ENCODE data around the gene KLF16.
"Not testable (repeated sequence)": the region's sequence is repeated elsewhere in the genome, so short reads cannot be mapped to it uniquely, and the experiment has no call there.

The KLF16 gene

DNA sequence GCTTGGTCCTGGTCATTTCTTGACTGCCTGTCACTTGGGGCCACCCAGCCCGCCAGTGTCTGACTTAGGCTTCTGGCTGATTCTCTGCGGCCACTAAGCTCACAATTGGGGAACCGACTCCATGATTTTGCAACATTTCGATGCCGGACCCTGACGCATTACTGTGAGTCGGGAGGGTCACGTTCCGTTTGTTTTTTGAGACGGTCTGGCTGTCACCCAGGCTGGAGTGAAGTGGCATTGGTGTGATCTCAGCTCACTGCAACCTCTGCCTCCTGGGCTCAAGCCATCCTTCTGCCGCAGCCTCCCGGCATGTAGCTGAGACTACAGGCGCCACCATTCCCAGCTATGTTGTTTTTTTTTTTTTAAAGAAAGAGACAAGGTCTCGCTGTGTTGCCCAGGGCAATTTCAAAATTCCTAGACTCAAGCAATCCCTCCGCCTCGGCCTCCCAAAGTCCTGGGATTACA is 38.6 kb upstream of the KLF16 start:
- TF ChIP-seq, protein P1, sequence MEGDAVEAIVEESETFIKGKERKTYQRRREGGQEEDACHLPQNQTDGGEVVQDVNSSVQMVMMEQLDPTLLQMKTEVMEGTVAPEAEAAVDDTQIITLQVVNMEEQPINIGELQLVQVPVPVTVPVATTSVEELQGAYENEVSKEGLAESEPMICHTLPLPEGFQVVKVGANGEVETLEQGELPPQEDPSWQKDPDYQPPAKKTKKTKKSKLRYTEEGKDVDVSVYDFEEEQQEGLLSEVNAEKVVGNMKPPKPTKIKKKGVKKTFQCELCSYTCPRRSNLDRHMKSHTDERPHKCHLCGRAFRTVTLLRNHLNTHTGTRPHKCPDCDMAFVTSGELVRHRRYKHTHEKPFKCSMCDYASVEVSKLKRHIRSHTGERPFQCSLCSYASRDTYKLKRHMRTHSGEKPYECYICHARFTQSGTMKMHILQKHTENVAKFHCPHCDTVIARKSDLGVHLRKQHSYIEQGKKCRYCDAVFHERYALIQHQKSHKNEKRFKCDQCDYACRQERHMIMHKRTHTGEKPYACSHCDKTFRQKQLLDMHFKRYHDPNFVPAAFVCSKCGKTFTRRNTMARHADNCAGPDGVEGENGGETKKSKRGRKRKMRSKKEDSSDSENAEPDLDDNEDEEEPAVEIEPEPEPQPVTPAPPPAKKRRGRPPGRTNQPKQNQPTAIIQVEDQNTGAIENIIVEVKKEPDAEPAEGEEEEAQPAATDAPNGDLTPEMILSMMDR (conservative IDR thresholded peaks at IDR 0.05; ENCODE audit: low read depth, low read length): no peak
- H3K4me3 ChIP-seq (ENCODE audit: low read length): no peak overlapping the region
- no peak for DNase-seq (ENCODE audit: low read depth)

DNA sequence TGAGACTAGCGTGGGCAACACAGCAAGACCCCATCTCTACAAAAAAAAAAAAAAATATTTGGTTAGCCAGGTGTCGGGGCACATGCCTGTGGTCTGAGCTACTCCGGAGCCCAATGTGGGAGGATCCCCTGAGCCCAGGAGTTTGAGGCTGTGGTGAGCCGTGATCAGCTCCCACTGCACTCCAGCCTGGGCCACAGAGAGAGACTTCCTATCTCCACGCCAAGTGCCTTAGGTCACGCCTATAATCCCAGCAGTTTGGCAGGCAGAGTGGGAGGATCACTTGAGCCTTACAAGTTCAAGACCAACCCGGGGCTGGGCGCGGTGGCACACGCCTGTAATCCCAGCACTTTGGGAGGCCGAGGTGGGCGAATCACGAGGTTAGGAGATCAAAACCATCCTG is 33.1 kb upstream of the KLF16 start:
- TF ChIP-seq, protein P1 (conservative IDR thresholded peaks at IDR 0.05; ENCODE audit: low read depth, low read length): no peak
- DNase-seq (ENCODE audit: low read depth): no peak
- H3K4me3 ChIP-seq (ENCODE audit: low read length): no peak overlapping the region

DNA sequence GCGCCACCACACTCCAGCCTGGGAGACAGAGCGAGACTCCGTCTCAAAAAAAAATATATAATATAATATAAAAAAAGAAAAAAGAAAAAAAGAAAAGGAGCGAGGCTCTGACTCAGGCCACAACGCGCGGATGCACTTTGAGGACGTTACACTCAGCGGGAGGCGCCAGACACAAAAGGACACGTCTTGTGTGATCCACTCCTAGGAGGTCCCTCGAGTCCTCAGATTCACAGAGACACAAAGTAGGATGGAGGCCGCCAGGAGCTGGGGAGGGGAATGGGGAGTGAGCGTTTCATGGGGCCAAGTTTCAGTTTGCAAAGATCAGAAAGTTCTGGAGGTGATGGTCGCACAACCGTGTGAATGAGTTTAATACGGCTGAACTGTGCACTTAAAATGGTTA is 30.4 kb upstream of the KLF16 start:
- no peak overlapping the region for H3K4me3 ChIP-seq (ENCODE audit: low read length)
- no peak for DNase-seq (ENCODE audit: low read depth)
- TF ChIP-seq, protein P1 (conservative IDR thresholded peaks at IDR 0.05; ENCODE audit: low read depth, low read length): no peak

DNA sequence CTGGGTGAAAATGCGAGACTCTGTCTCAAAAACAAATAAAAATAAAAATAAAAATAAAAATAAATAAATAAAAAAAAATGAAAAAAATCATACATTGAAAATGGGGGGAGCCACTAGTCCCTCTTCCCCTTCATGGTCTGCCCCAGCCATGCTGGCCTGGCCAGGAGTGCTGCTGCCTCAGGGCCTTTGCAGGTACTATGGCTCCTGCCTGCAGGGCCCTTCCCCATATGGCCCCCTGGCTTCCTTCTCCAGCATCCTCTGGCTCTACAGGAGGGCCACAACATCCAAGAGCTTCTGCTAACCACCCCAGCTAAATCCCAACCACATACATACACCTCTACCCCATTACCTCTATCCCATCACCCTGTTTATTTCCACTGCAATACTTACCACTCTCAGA is 26.5 kb upstream of the KLF16 start:
- no peak for DNase-seq (ENCODE audit: low read depth)
- no peak overlapping the region for H3K4me3 ChIP-seq (ENCODE audit: low read length)
- TF ChIP-seq, protein P1 (conservative IDR thresholded peaks at IDR 0.05; ENCODE audit: low read depth, low read length): no peak

DNA sequence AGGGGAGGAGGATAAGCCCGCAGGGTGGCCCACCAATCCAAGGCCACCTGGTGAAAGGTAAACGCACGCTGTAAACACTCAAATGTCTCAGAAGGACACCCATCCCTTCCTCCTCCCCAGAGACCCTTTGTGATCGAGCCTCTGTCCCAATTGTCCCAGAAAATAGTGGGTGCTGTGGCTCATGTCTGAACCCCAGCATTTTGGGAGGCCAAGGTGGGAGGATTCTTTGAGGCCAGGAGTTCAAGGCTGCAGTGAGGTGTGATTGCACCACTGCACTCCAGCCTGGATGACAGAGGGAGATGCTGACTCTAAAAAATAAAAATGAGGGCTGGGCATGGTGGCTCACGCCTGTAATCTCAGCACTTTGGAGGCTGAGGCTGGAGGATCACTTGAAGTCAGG is 25.0 kb upstream of the KLF16 start:
- no peak for DNase-seq (ENCODE audit: low read depth)
- no peak overlapping the region for H3K4me3 ChIP-seq (ENCODE audit: low read length)
- TF ChIP-seq, protein P1 (conservative IDR thresholded peaks at IDR 0.05; ENCODE audit: low read depth, low read length): no peak

DNA sequence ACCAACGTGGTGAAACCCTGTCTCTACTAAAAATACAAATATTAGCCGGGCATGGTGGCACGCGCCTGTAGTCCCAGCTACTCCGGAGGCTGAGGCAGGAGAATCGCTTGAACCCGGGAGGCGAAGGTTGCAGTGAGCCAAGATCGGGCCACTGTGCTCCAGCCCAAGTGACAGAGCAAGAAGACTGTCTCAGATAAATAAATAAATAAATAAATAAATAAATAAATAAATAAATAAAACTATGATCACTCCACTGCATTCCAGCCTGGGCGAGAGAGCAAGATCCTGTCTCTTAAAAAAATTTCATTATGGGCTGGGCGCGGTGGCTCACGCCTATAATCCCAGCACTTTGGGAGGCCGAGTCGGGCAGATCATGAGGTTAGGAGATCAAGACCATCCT is 23.0 kb upstream of the KLF16 start:
- not testable (repeated sequence) for DNase-seq (ENCODE audit: low read depth); H3K4me3 ChIP-seq (ENCODE audit: low read length)

DNA sequence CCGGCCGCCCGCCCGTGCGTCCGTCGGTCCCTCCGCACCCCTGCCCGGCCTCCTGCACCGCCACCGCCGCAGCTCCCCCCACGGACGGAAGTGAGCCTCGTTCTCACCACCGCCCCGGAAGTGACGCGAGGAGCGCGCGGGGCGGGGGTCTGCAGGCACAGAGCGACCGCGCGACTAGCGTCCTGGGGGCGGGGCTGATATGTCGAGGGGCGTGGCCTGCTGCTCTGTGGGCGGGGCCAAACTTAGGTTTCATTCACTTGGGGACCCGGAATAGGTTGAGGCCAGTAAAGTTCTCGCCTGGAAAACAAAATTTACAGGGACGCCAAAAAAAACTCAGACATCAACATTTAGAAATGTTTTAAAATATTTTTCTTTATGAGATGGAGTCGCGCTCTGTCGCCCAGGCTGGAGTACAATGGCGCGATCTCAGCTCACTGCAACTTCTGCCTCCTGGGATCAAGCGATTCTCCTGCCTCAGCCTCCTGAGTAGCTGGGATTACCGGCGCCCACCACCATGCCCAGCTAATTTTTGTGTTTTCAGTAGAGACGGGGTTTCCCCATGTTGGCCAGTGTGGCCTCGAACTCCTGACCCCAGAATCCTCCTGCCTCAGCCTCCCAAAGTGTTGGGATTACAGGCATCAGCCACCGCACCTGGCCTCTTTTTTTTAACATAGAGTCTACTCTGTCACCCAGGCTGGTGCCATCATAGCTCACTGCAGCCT is 22.2 kb upstream of the KLF16 start, which contains the start of gene ABHD17A:
Gene ABHD17A (minus strand): TSS at position 99 of the 722 bp plus-strand sequence. CDS start 3,930 bp downstream, outside the sequence.
- H3K4me3 ChIP-seq (ENCODE audit: low read length): peak within 1 kb of the TSS; percentile 86
- peak; percentile 64 for DNase-seq (ENCODE audit: low read depth)

DNA sequence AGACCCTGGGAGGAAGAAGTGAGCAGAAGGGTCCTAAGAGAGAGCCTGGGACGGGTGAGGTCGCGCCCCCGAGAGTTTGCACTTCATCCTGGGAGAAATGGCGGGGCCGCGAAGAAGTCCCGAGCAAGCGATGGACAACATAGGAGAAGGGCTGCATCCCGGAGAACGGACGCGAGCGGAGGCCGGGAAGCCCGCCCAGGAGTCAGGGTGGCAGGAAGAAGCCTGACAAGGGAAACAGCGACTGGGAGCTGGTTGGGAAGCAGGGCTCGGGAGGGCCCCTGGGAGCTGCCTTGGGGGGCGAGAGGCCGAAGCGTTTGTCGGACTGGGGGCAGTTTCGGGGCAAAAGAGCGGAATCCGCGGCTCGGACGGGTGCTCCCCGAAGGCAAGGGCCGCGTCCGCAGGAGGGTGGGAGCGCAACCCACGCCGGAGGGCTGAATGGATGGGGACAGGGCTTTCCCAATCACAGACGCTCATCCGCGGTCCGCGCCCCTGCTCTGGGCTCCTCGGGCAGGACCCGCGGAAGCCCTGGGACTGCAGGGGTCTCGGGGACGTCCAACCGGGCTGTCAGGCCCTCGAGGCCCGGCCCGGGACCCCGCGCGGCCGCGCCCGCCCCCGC is 21.4 kb upstream of the KLF16 start:
- H3K4me3 ChIP-seq (ENCODE audit: low read length): peak overlapping the region; percentile 86
- TF ChIP-seq, protein P1 (conservative IDR thresholded peaks at IDR 0.05; ENCODE audit: low read depth, low read length): no peak
- DNase-seq (ENCODE audit: low read depth): no peak

Measured in retinal pigment epithelial cell (primary cell).